ENCODE data around the gene SPEF1.

SPEF1 gene

GRCh38 chr20:3747471-3747870 lies 33.8 kb downstream of the SPEF1 start:
- Histone ChIP-seq H3K4me1 (ENCODE audit: low read depth, poor library complexity, severe bottlenecking) (no peaks in the 10 kb centered on the region), H3K79me2 (ENCODE audit: insufficient read depth, low read depth) (no peaks in the 10 kb centered on the region), H3K4me3 (IDR thresholded peaks at IDR 0.05; ENCODE audit: insufficient read depth, low read depth, low read length) (no peak overlapping the region), H4K20me1 (ENCODE audit: insufficient read depth) (no peaks in the 10 kb centered on the region), H3K27me3 (ENCODE audit: insufficient read depth, low read depth) (no peaks in the 10 kb centered on the region), H3K36me3 (ENCODE audit: insufficient read depth) (no peaks in the 10 kb centered on the region), H2AFZ (ENCODE audit: low read depth) (no peak overlapping the region), H3K9ac (no peak overlapping the region), H3K4me2 (no peak overlapping the region), H3K27ac (no peak overlapping the region)
- TF ChIP-seq CTCF (conservative IDR thresholded peaks at IDR 0.05; ENCODE audit: low read depth, low read length), result no peak

GRCh38 chr20:3745686-3746173 lies 35.5 kb downstream of the SPEF1 start:
- no peaks in the 10 kb centered on the region for H3K27me3 ChIP-seq (ENCODE audit: insufficient read depth, low read depth)
- H3K27ac ChIP-seq, result no peak overlapping the region
- H4K20me1 ChIP-seq (ENCODE audit: insufficient read depth), result no peaks in the 10 kb centered on the region
- no peak overlapping the region for H3K4me3 ChIP-seq (IDR thresholded peaks at IDR 0.05; ENCODE audit: insufficient read depth, low read depth, low read length)
- H3K36me3 ChIP-seq (ENCODE audit: insufficient read depth), result no peaks in the 10 kb centered on the region
- no peak overlapping the region for H3K4me2 ChIP-seq
- no peaks in the 10 kb centered on the region for H3K79me2 ChIP-seq (ENCODE audit: insufficient read depth, low read depth)
- H2AFZ ChIP-seq (ENCODE audit: low read depth), result no peak overlapping the region
- no peak for TF ChIP-seq CTCF (conservative IDR thresholded peaks at IDR 0.05; ENCODE audit: low read depth, low read length)
- no peak overlapping the region for H3K9ac ChIP-seq
- H3K4me1 ChIP-seq (ENCODE audit: low read depth, poor library complexity, severe bottlenecking), result no peaks in the 10 kb centered on the region

- Histone ChIP-seq H3K4me1 (ENCODE audit: low read depth, poor library complexity, severe bottlenecking) (no peaks in the 10 kb centered on the region), H4K20me1 (ENCODE audit: insufficient read depth) (no peaks in the 10 kb centered on the region), H2AFZ (ENCODE audit: low read depth) (no peak overlapping the region; the same call in 1 of the 2 replicates), H3K27me3 (ENCODE audit: insufficient read depth, low read depth) (no peaks in the 10 kb centered on the region), H3K79me2 (ENCODE audit: insufficient read depth, low read depth) (no peaks in the 10 kb centered on the region), H3K36me3 (ENCODE audit: insufficient read depth) (no peaks in the 10 kb centered on the region), H3K9ac (no peak overlapping the region), H3K27ac (no peak overlapping the region), H3K4me2 (no peak overlapping the region), H3K4me3 (IDR thresholded peaks at IDR 0.05; ENCODE audit: insufficient read depth, low read depth, low read length) (no peak overlapping the region)
- no peak for TF ChIP-seq CTCF (conservative IDR thresholded peaks at IDR 0.05; ENCODE audit: low read depth, low read length)
These were observed 36.2 kb downstream of the SPEF1 start for GRCh38 chr20:3744806-3745685.

- Histone ChIP-seq H2AFZ (ENCODE audit: low read depth) (no peak overlapping the region), H3K27ac (no peak overlapping the region), H3K36me3 (ENCODE audit: insufficient read depth) (no peaks in the 10 kb centered on the region), H3K4me2 (no peak overlapping the region), H3K9ac (no peak overlapping the region), H3K4me3 (IDR thresholded peaks at IDR 0.05; ENCODE audit: insufficient read depth, low read depth, low read length) (no peak overlapping the region), H3K27me3 (ENCODE audit: insufficient read depth, low read depth) (no peaks in the 10 kb centered on the region), H3K79me2 (ENCODE audit: insufficient read depth, low read depth) (no peaks in the 10 kb centered on the region), H3K4me1 (ENCODE audit: low read depth, poor library complexity, severe bottlenecking) (no peaks in the 10 kb centered on the region), H4K20me1 (ENCODE audit: insufficient read depth) (no peaks in the 10 kb centered on the region)
- TF ChIP-seq CTCF (conservative IDR thresholded peaks at IDR 0.05; ENCODE audit: low read depth, low read length), result no peak
These were observed 37.2 kb downstream of the SPEF1 start for GRCh38 chr20:3744037-3744436.
